Stimulated activated CD8-positive, alpha-beta memory T cell treated with anti-CD3 and anti-CD28 coated beads, Interleukin-4, amount 100 ng/mL, for 4 hours (primary cell): ENCODE data around the gene CCNF.

Experiments used
- DNase-seq, 2 donors: peaks; one replicate each; pipeline ENCODE4 v3.0.0-alpha.2; 2020; ENCODE audit warnings: low read depth in 2 of 2, low spot score in 1 of 2

Gene CCNF

GRCh38 chr16:2499890-2500429 lies 70.7 kb downstream of the CCNF start:
- DNase-seq = no peak

GRCh38 chr16:2500430-2500917 lies 71.2 kb downstream of the CCNF start:
- DNase-seq = no peak

- DNase-seq = peak; percentile 57 to 66
Measured at GRCh38 chr16:2500918-2501750, 71.9 kb downstream of the CCNF start.

- no peak for DNase-seq
Measured at GRCh38 chr16:2501946-2502895, 73.0 kb downstream of the CCNF start.

- no peak for DNase-seq
Measured at GRCh38 chr16:2505695-2506094, 76.4 kb downstream of the CCNF start.

- no peak for DNase-seq
Measured at GRCh38 chr16:2507052-2507659, 77.9 kb downstream of the CCNF start.

GRCh38 chr16:2507665-2508064 lies 78.4 kb downstream of the CCNF start:
- DNase-seq = no peak
